Smooth muscle cell (in vitro differentiated cells): ENCODE data around the gene CACNA1B. TPM values are rescaled to one million over a fixed set of nuclear protein-coding genes. Genes with fewer than 3 reads are reported as not detected.
"Not testable (repeated sequence)": the region's sequence is repeated elsewhere in the genome, so short reads cannot be mapped to it uniquely, and the experiment has no call there.

ENCODE experiments used
- DNase-seq: peaks from one replicate; lab custom pipeline; 2025; ENCODE audit not compliant: unreplicated experiment; lab: John Stamatoyannopoulos, UW
- H2AFZ ChIP-seq: fragments of 200-600 bp; sonication (generic); 2 replicates; pipeline ENCODE4 v1.6.0; 2016; ENCODE audit warnings: antibody characterized with exemption, low read depth, mild to moderate bottlenecking
- H3F3A ChIP-seq: fragments of 200-600 bp; sonication (generic); 2 replicates; pipeline ENCODE4 v1.6.0; 2017; ENCODE audit warnings: antibody characterized with exemption, low read depth
- H3K27ac ChIP-seq: fragments of 200-600 bp; sonication (generic); 2 replicates; pipeline ENCODE4 v1.5.1; 2016; ENCODE audit warnings: low read depth, mild to moderate bottlenecking
- H3K27me3 ChIP-seq: fragments of 200-600 bp; sonication (generic); 2 replicates; pipeline ENCODE4 v1.6.1; 2016; ENCODE audit warnings: low read depth, mild to moderate bottlenecking
- H3K36me3 ChIP-seq: fragments of 200-600 bp; sonication (generic); 2 replicates; pipeline ENCODE4 v1.5.1; 2016; ENCODE audit warnings: low read depth
- H3K4me1 ChIP-seq: fragments of 200-600 bp; sonication (generic); 2 replicates; pipeline ENCODE4 v1.5.1; 2016; ENCODE audit warnings: low read depth
- H3K4me2 ChIP-seq: fragments of 200-600 bp; sonication (generic); 2 replicates; pipeline ENCODE4 v1.6.0; 2016; ENCODE audit warnings: mild to moderate bottlenecking
- H3K4me3 ChIP-seq: fragments of 200-600 bp; sonication (generic); 2 replicates; pipeline ENCODE4 v1.5.1; 2016; ENCODE audit warnings: mild to moderate bottlenecking
- H3K79me2 ChIP-seq: fragments of 200-600 bp; sonication (generic); 2 replicates; pipeline ENCODE4 v1.6.0; 2016; ENCODE audit warnings: low read depth, mild to moderate bottlenecking
- H3K9ac ChIP-seq: fragments of 200-600 bp; sonication (generic); 2 replicates; pipeline ENCODE4 v1.6.0; 2016; ENCODE audit warnings: low read depth
- H3K9me3 ChIP-seq: fragments of 200-600 bp; sonication (generic); replicated peaks from 2 replicates; pipeline ENCODE4 v1.5.1; 2016; ENCODE audit warnings: low read depth
- H4K20me1 ChIP-seq: fragments of 200-600 bp; sonication (generic); 2 replicates; pipeline ENCODE4 v1.6.0; 2016; ENCODE audit warnings: low read depth
- CTCF ChIP-seq: fragments of 200-600 bp; sonication (generic); IDR thresholded peaks from 2 replicates; pipeline ENCODE4 v1.5.1; 2017; ENCODE audit warnings: borderline replicate concordance, mild to moderate bottlenecking, antibody characterized with exemption; ENCODE audit not compliant: insufficient read depth, poor library complexity, severe bottlenecking
- WGBS: methylation state at CpG from one replicate; pipeline ENCODE4 v1.1.7; 2016; ENCODE audit warnings: low lambda C conversion rate; 5-methylcytosine and 5-hydroxymethylcytosine counted together
- polyA plus RNA-seq: library from polyadenylated mRNA; unstranded; fragments of >200 nt; fragmentation: Nextera tagmentation; extraction: Ambion mirVana; gene quantifications from 2 replicates; pipeline ENCODE4 v1.2.1, GENCODE V29; 2016
- total RNA-seq: library from RNA; depleted of rRNA; stranded (reverse); fragments of >200 nt; gene quantifications from 2 replicates; pipeline ENCODE4 v1.2.3, GENCODE V29; 2014

Gene CACNA1B
- total and polyA plus RNA-seq, 2 experiments from 2014 or later = 0.09 to 0.23 TPM

- H3K36me3 ChIP-seq = no peaks in the 10 kb centered on the region
- H3K4me3 ChIP-seq = no peak overlapping the region
- no peak overlapping the region for H3K4me2 ChIP-seq
- H3K27ac ChIP-seq = no peak overlapping the region
- no peaks in the 10 kb centered on the region for H4K20me1 ChIP-seq
- H2AFZ ChIP-seq = no peak overlapping the region
- no peaks in the 10 kb centered on the region for H3K79me2 ChIP-seq
- H3K9me3 ChIP-seq = no peaks in the 10 kb centered on the region
- H3F3A ChIP-seq = no peaks in the 10 kb centered on the region
- 79% methylated on average over 13 of the region's 13 CpGs for WGBS
- TF ChIP-seq CTCF = no peak
- no peaks in the 10 kb centered on the region for H3K27me3 ChIP-seq
- H3K4me1 ChIP-seq = no peaks in the 10 kb centered on the region
- no peak for DNase-seq
- H3K9ac ChIP-seq = no peak overlapping the region
Measured at GRCh38 chr9:138122676-138123075, 245.1 kb downstream of the CACNA1B start.

GRCh38 chr9:138123086-138123485 is 245.5 kb downstream of the CACNA1B start:
- no peaks in the 10 kb centered on the region for H3F3A ChIP-seq
- no peak for DNase-seq
- H3K36me3 ChIP-seq = no peaks in the 10 kb centered on the region
- no peaks in the 10 kb centered on the region for H3K27me3 ChIP-seq
- H3K27ac ChIP-seq = no peak overlapping the region
- WGBS = 89% methylated on average over 7 of the region's 7 CpGs
- H3K9me3 ChIP-seq = no peaks in the 10 kb centered on the region
- no peaks in the 10 kb centered on the region for H3K4me1 ChIP-seq
- H3K9ac ChIP-seq = no peak overlapping the region
- no peaks in the 10 kb centered on the region for H4K20me1 ChIP-seq
- no peak overlapping the region for H2AFZ ChIP-seq
- TF ChIP-seq CTCF = no peak
- no peaks in the 10 kb centered on the region for H3K79me2 ChIP-seq
- H3K4me3 ChIP-seq = no peak overlapping the region
- no peak overlapping the region for H3K4me2 ChIP-seq

GRCh38 chr9:138126090-138126857 is 248.7 kb downstream of the CACNA1B start:
- not testable (repeated sequence) for H3F3A ChIP-seq, H4K20me1 ChIP-seq, H3K27me3 ChIP-seq, H3K4me1 ChIP-seq, H3K4me2 ChIP-seq, H3K27ac ChIP-seq, H3K4me3 ChIP-seq, H2AFZ ChIP-seq, H3K36me3 ChIP-seq, H3K9ac ChIP-seq, H3K79me2 ChIP-seq, H3K9me3 ChIP-seq, DNase-seq
- WGBS = 88% methylated on average over 13 of the region's 42 CpGs
- peak; percentile 14 for TF ChIP-seq CTCF

GRCh38 chr9:138126858-138127584 is 249.4 kb downstream of the CACNA1B start:
- H3K27me3 ChIP-seq, H3K27ac ChIP-seq, H3K36me3 ChIP-seq, H3K9me3 ChIP-seq, H3F3A ChIP-seq, DNase-seq, H3K4me3 ChIP-seq, H3K79me2 ChIP-seq, H2AFZ ChIP-seq, H4K20me1 ChIP-seq, H3K4me2 ChIP-seq, H3K4me1 ChIP-seq, H3K9ac ChIP-seq: not testable (repeated sequence)
- WGBS = 99% methylated on average over 11 of the region's 43 CpGs

GRCh38 chr9:138128027-138128426 is 250.4 kb downstream of the CACNA1B start:
- not testable (repeated sequence) for H3K9ac ChIP-seq, H3K36me3 ChIP-seq, H3F3A ChIP-seq, H2AFZ ChIP-seq, H3K79me2 ChIP-seq, H3K27me3 ChIP-seq, H3K27ac ChIP-seq, H3K4me2 ChIP-seq, H4K20me1 ChIP-seq, H3K4me1 ChIP-seq, H3K4me3 ChIP-seq, DNase-seq, H3K9me3 ChIP-seq
- WGBS = 87% methylated on average over 7 of the region's 12 CpGs

- not testable (repeated sequence) for H3K4me3 ChIP-seq, H3K79me2 ChIP-seq, H3K27ac ChIP-seq, H3K36me3 ChIP-seq, H3K4me2 ChIP-seq, H3K9me3 ChIP-seq, H2AFZ ChIP-seq, H3K4me1 ChIP-seq, H3F3A ChIP-seq, H4K20me1 ChIP-seq, H3K9ac ChIP-seq, H3K27me3 ChIP-seq, DNase-seq
- 99% methylated on average over 4 of the region's 4 CpGs for WGBS
Measured at GRCh38 chr9:138129318-138129717, 251.7 kb downstream of the CACNA1B start.
